Psoas muscle (tissue), 8 donors: ENCODE measurements around the gene NUP188. TPM values are rescaled to one million over a fixed set of nuclear protein-coding genes. Genes with fewer than 3 reads are reported as not detected.
"Not testable (repeated sequence)": the region's sequence is repeated elsewhere in the genome, so short reads cannot be mapped to it uniquely, and the experiment has no call there.

Experiments
- ATAC-seq, 4 donors: fragments of 200-7000 bp; cut with Tn5 transposase; one replicate each; pipeline ENCODE4 v1.9.1; 2020; ENCODE audit warnings: moderate library complexity in 3 of 4, mild to moderate bottlenecking in 2 of 4
- DNase-seq, 2 donors: peaks; one replicate each; pipeline ENCODE4 v3.0.0-alpha.2; 2020
- H3K27ac ChIP-seq: fragments of 200-600 bp; one replicate; pipeline ENCODE4 v1.8.0; 2022
- H3K27me3 ChIP-seq, 3 donors: fragments of 200-600 bp in 1 of 3; one replicate each; pipeline versions ENCODE4 v1.6.1 to v1.8.0; 2013 to 2022; ENCODE audit warnings: low read length in 2 of 3, mild to moderate bottlenecking in 2 of 3, moderate library complexity in 1 of 3; ENCODE audit not compliant: insufficient read depth in 3 of 3
- H3K36me3 ChIP-seq, 2 donors: fragments of 200-600 bp in 1 of 2; one replicate each; pipeline versions ENCODE4 v1.6.1 to v1.8.0; 2013 to 2022; ENCODE audit warnings: low read depth in 1 of 2, mild to moderate bottlenecking in 1 of 2, moderate library complexity in 1 of 2; ENCODE audit not compliant: insufficient read depth in 1 of 2
- H3K4me1 ChIP-seq: fragments of 200-600 bp; one replicate; pipeline ENCODE4 v1.8.0; 2022
- H3K4me3 ChIP-seq: fragments of 200-600 bp; one replicate; pipeline ENCODE4 v1.8.0; 2022; ENCODE audit warnings: mild to moderate bottlenecking
- H3K9me3 ChIP-seq: fragments of 200-600 bp; one replicate; pipeline ENCODE4 v1.8.0; 2022
- CTCF ChIP-seq: fragments of 200-600 bp; IDR thresholded peaks from one replicate; pipeline ENCODE4 v1.8.0; 2022; ENCODE audit warnings: antibody characterized with exemption
- WGBS, 3 donors: extraction: QIAGEN DNeasy Blood & Tissue Kit; methylation state at CpG; one replicate each; pipeline versions ENCODE4 v1.1.6 to v1.1.7; 2013; 5-methylcytosine and 5-hydroxymethylcytosine counted together
- intact Hi-C, 2 donors: fragments of 100-400 bp; cut with DNase I; formaldehyde crosslinking; loops; one replicate each; pipeline versions ENCODE4 v1.11.0 to v1.14.2; 2022
- polyA plus RNA-seq, 3 donors: library from polyadenylated mRNA; stranded (reverse); fragments of 200-250 nt; gene quantifications; one replicate each; pipeline ENCODE4 v1.2.3, GENCODE V29; 2013
- total RNA-seq, 4 donors: library from RNA; stranded (reverse); fragmentation: NEBNext Ultra II Directional in 2 of 4; extraction: Animal tissue kit (Norgen Biotek cat#: 25700) in 2 of 4; gene quantifications; one replicate each; pipeline versions ENCODE4 v1.2.1 to v1.2.4, GENCODE V29; 2021 to 2023
- donor health status: healthy with polysubstance abuse.
- donor health status: DM: no; HTN: no; CAD: no; lungs with moderate emphysema.
- donor health status: Bipolar disorder and iron deficiency.
- donor health status: healthy.
- donor health status: DM: yes; HTN: yes; CAD: no.
- donor health status: DM: no; HTN: no; CAD: no.
- donor health status: DM: no; HTN: no; CAD: no.
- donor health status: DM: yes; HTN: yes; CAD: no.

NUP188 gene
- total and polyA plus RNA-seq, 7 donors, result 9.8 to 28.1 (median 25.1) TPM

GRCh38 chr9:129002992-129003391 is 55.5 kb downstream of the NUP188 start:
- WGBS, 3 donors, result 96 to 97% (median 96%) methylated on average over 9 of the region's 9 CpGs
- no peak overlapping the region for H3K4me3 ChIP-seq
- DNase-seq (no peak), ATAC-seq (no peak)
- H3K9me3 ChIP-seq, result no peaks in the 10 kb centered on the region
- no peaks in the 10 kb centered on the region for H3K27me3 ChIP-seq
- intact Hi-C loops, result no loop called here
- no peak for TF ChIP-seq CTCF
- peaks cover 12 to 90% of the 10 kb centered on the region in 2 donors for H3K36me3 ChIP-seq
- peaks cover 15% of the 10 kb centered on the region for H3K4me1 ChIP-seq
- no peak overlapping the region for H3K27ac ChIP-seq

GRCh38 chr9:129004173-129004572 is 56.7 kb downstream of the NUP188 start:
- 90 to 95% (median 93%) methylated on average over 6 of the region's 6 CpGs for WGBS, 3 donors
- H3K4me3 ChIP-seq, H3K27me3 ChIP-seq, DNase-seq, H3K9me3 ChIP-seq, H3K27ac ChIP-seq, ATAC-seq, intact Hi-C loops: not testable (repeated sequence)
- peaks cover 10 to 90% of the 10 kb centered on the region in 2 donors for H3K36me3 ChIP-seq
- H3K4me1 ChIP-seq, result peaks cover 15% of the 10 kb centered on the region

- Histone ChIP-seq H3K4me3 (no peak overlapping the region), H3K9me3 (no peaks in the 10 kb centered on the region), H3K27ac (peak overlapping the region; percentile 71), H3K4me1 (peaks cover 15% of the 10 kb centered on the region), H3K36me3 (peaks cover 6 to 90% of the 10 kb centered on the region in 2 donors), H3K27me3 (no peaks in the 10 kb centered on the region)
- no peak for TF ChIP-seq CTCF
- no peak for ATAC-seq
- WGBS, 3 donors, result 74 to 83% (median 77%) methylated on average over 10 of the region's 10 CpGs
- intact Hi-C loops, result no loop called here
- no peak for DNase-seq
Measured at GRCh38 chr9:129005336-129005997, 58.0 kb downstream of the NUP188 start.

GRCh38 chr9:129006328-129007034 is 59.0 kb downstream of the NUP188 start:
- H3K9me3 ChIP-seq, result no peaks in the 10 kb centered on the region
- 49 to 55% (median 51%) methylated on average over 21 of the region's 21 CpGs for WGBS, 3 donors
- intact Hi-C loops, result no loop called here
- peak; percentile 86 to 93 (median 87) for ATAC-seq
- no peak overlapping the region for H3K4me3 ChIP-seq
- H3K27me3 ChIP-seq, result no peaks in the 10 kb centered on the region
- peaks cover 6 to 90% of the 10 kb centered on the region in 2 donors for H3K36me3 ChIP-seq
- TF ChIP-seq CTCF, result peak; percentile 77
- H3K4me1 ChIP-seq, result peaks cover 15% of the 10 kb centered on the region
- DNase-seq, result peak; percentile 60 to 85
- H3K27ac ChIP-seq, result peak overlapping the region; percentile 71

GRCh38 chr9:129007035-129007765 is 59.7 kb downstream of the NUP188 start:
- peak; percentile 73 to 84 for DNase-seq
- TF ChIP-seq CTCF, result no peak

More at GRCh38 chr9:129007035-129007765, 59.7 kb downstream of the NUP188 start:
- 54 to 68% (median 60%) methylated on average over 14 of the region's 14 CpGs for WGBS, 3 donors
- H3K27ac ChIP-seq, result peak overlapping the region; percentile 71
- no peaks in the 10 kb centered on the region for H3K27me3 ChIP-seq
- peak; percentile 2 to 25 (median 14) for ATAC-seq
- no peaks in the 10 kb centered on the region for H3K9me3 ChIP-seq
- no peak overlapping the region for H3K4me3 ChIP-seq
- H3K4me1 ChIP-seq, result peaks cover 15% of the 10 kb centered on the region
- intact Hi-C loops, result no loop called here
- peaks cover 3 to 90% of the 10 kb centered on the region in 2 donors for H3K36me3 ChIP-seq
